Measurements from ENCODE around the gene ELFN1.
A peak's percentile ranks its signal among the peaks of the same experiment; 100 is the strongest.

The ELFN1 gene

DNA sequence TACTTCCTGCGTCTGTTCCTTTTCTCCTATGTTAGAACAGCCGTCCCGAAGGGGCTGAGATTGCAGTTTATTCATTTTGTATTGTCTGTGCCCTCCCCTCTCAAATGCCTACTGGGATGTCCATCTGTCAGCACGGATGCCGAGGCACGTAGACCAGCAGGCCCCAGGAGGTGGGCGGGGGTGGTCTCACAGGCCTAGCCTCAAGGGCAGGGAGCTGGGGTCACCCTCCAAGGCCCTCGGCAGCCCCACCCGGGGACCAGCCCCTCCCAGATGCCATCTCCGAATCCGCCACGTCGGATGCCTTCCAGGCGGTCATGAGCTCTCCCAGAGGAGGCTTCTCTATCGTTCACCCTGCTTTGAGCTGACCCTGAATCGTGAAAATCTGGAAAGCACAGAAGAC lies 59.7 kb downstream of the ELFN1 start:
- no peak for DNase-seq

DNA sequence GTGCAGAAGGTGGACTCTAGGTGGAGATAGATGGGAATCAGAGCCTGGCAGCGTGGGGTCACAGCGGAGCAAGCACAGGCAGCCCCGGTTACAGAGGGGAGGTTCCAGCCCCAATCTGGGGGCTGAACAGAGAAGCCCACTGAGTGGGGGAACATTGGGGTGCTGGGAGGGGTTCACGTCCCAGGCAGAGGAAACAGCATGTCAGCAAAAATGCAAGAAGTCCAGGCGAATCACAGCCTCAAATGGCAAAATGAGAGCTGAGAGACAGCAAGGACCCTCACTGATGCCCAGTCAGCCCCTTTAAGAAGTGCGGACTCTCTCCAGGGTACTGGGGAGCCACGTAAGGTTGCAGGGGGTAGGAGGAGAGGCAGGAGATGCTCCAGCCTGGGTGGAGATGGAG lies 62.0 kb downstream of the ELFN1 start:
- no peak for DNase-seq

GRCh38 chr7:1732645-1733044 lies 62.6 kb downstream of the ELFN1 start:
- DNase-seq: no peak

DNA sequence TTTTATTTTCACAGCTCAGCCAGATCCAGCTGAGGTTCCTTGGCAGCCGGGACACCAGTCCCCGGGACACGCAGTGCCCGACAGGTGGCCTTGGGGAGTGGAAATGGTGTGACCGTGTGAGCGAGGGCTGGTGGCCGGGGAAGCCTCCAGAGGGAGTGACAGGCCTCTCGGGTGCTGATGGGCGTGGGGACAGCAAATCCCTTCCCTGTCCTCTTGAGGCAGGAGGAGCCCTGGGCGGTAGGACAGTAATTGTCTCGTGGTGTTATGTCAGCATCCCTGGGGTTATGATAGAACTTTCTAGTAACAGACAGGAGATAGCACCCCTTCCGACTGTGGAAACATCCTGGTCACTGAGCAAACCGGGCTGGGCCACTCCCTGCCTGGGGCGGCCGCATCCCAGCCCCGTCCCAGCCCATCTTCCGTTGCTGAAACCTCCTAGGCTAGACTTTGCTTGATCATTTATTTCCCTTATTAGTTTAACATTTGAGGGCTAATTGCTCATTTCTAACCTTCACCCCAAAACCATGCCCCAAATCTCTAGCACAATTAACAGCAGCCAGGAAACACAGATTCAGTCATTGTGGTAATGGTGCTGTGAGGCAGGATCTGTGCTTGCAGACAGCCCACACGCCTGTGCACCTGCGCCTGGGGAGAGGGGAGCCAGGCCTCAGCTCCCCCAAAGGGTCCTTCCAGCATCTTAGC lies 63.3 kb downstream of the ELFN1 start:
- DNase-seq: no peak

DNA sequence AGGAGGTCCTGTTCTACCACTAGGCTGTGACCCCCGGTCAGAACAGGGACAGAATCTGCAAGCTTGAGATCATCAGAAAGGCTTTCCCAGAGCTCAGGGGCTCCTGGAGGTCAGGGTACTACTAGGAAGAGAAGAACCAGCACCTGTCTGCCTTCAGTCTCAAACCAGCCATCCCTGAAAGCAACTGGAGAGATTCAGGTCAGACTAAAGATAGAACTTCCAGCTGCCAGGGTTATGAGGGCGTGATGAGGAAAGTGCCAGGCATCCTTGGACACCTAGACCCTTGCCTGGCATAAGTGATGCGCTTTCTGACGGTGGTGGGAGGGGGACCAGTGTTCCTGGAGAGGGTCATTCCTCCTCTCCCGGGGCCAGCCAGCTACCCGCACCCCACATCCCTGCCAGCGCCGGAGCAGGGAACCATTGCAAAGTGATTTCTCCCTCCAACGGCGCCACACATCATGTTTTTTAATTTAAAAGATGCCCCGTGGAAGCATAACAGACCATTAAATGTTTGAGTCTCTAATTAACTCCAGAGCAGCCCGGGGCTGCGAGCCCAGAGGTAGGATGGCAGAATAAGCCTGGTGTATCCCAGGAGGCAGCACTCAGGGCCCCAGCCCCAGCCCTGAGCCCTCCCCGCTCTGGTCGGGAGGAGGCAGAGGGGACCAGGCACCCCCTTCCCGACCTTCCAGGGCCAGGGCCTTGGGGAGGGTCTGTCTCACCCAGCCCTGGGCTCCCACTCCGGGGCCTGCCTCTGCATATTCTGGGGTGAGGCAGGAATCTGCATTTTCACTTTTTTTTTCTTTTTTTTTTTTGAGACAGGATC lies 64.0 kb downstream of the ELFN1 start:
- DNase-seq: no peak

GRCh38 chr7:1735262-1735661 lies 65.2 kb downstream of the ELFN1 start:
- no peak for DNase-seq

- DNase-seq: no peak
Measured at GRCh38 chr7:1735806-1736483, 65.9 kb downstream of the ELFN1 start.

DNA sequence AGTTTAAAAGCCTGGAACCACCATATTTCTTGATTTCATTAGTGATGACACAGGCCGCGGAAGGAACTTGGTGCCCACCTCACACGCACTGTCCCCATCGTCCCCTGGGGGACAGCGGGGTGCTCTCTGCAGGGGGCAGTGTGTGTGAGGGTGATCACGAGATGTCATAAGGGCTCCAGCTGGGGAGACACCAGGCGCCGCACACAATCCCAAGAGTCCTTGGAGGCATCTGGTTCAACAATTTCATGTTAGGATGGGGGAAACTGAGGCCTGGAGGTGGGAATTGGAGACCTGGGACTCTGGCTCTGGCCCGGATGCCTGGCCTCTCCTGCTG lies 66.4 kb downstream of the ELFN1 start:
- no peak for DNase-seq

DNA sequence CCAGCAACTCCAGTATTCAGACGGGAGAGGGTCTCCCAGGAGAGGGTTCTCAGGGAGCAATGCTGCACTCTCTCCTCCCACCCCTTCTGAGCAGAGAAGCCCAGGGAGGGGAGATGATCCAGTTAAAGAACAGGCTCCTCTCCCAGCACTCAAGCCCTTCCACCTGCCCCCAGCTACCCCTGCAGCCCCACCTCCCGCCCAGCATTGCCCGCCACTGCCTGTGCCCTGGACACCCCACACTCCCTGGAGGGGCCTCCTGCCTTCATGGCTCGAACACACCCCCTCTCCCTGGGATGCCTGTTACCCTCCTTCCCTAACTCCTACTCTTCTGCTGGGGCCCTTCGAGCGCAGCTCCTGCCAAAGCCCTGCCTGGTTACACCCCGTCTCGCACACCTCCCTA lies 66.8 kb downstream of the ELFN1 start:
- no peak for DNase-seq

- no peak for DNase-seq
Measured at GRCh38 chr7:1737523-1737922, 67.4 kb downstream of the ELFN1 start.

DNA sequence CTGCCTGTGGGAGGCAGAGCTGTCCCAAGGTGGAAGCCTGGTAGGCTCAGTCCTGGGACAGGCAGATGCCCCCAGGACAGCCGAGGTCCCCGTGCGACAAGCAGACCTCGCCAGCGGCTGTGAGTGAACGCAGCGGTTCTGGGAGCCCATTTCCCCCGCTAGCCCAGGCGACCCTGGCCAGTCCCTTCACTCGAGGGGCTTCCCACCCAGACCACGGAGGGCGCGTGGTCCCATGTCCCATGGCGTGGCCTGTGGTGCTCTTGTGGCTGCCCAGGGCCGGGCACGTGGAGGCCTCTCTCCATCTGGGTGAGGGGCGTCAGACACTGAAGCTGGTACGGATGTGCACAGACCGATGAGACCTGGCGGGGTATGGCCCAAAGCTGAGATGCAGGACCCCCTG lies 67.9 kb downstream of the ELFN1 start:
- DNase-seq: no peak

DNA sequence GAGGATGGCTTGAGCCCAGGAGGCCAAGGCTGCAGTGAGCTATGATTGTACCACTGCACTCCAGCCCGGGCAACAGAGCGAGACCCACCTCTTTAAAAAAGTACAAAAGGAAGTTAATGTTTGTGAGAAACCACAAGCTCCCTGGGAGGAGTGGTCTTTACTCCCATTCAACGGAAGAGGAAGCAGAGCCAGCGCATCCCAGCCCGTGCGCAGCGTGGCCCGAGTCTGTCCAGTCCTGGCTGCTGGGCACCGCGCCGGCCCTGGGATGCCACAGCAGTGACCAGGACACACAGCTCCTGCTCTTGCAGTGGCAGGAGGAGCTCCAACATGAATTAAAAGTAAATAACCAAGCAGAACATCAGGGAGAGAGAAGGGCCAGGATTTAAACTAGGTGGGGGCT lies 68.4 kb downstream of the ELFN1 start:
- DNase-seq: no peak

- DNase-seq: no peak
Measured at GRCh38 chr7:1738956-1739355, 68.9 kb downstream of the ELFN1 start.

- DNase-seq: no peak
Measured at GRCh38 chr7:1739593-1739992, 69.5 kb downstream of the ELFN1 start.

DNA sequence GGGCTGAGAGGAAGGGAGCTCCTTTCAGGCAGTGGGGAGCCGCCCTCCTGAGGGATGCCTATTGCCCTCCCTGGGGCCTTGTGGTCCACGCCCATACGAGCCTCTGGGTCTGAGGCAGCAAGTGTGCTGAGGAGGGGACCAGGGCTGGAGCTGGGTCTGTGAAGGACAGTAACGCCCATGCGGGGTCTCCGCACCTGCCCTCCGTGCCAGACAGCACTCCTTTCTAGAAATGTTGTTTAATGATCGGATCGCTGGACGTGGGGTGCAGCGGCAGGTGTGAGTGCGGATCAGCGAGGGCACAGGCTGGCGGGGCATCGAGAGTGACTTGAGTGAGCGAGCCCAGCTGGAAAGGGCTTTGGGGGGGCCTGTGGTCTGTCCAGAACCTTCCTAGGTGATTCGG lies 70.1 kb downstream of the ELFN1 start:
- DNase-seq: no peak

GRCh38 chr7:1741246-1741645 lies 71.2 kb downstream of the ELFN1 start:
- DNase-seq: no peak

- DNase-seq: no peak
Measured at GRCh38 chr7:1741751-1742554, 71.9 kb downstream of the ELFN1 start.

- peak; percentile 30 for DNase-seq
Measured at GRCh38 chr7:1742555-1743303, 72.7 kb downstream of the ELFN1 start.

DNA sequence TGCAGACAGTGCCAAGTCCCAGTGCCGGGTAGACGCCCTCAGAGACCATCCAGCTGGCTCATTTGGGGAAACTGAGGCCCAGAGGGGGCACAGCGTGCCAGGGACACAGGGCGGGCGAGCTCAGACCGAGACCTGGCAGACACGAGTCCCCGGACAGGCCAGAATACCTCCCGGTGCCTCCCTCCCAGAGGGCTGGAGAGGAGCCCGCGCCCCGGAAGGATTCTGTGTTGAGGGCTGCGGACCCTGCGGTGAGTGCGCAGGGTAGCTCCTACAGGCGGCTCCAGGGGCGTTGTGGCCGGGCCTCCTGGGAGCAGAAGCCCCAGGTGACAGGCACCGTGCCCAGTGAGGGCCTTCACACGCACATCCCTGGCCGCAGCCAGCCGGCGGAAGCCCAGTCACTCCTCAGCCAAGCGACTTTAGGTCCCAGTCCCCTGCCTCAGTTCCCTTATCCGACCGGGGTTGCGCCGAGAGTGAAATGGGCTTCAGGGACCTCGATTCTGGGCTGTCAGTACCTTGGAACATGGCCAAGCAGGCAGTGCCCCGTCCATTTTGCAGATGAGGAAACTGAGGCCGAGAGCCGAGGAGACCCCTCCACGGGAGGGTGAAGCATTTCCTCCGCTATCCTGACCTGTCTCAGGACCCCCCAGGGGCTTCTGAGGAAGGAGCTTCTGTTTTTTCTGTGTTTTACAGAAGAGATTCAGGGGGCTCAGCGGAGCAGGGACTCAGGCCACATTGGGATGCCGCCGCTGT lies 73.6 kb downstream of the ELFN1 start:
- DNase-seq: no peak

DNA sequence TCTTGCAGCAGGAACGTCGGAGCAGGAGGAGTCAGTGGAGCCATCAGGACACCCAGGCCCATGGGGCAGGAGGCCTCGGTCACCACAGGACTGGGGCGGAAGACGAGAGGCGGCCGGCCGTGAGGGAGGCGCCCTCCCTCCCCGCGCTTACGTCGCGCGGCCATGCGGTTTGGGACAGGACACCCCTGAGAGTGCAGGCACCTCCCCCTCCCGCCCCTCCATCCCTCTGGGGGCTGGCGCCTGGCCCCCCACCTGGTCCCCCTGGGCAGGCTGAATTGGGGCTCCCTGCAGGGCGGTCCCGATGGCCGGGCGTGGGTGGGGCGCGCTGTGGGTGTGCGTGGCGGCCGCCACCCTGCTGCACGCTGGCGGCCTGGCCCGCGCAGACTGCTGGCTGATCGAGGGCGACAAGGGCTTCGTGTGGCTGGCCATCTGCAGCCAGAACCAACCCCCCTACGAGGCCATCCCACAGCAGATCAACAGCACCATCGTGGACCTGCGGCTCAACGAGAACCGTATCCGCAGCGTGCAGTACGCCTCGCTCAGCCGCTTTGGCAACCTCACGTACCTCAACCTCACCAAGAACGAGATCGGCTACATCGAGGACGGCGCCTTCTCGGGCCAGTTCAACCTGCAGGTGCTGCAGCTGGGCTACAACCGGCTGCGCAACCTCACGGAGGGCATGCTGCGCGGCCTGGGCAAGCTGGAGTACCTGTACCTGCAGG lies 74.4 kb downstream of the ELFN1 start:
- DNase-seq: no peak

GRCh38 chr7:1745018-1745532 lies 75.0 kb downstream of the ELFN1 start:
- DNase-seq: no peak
